Heart right ventricle (tissue), 16 donors: ENCODE results near the gene BMPER. TPM values are rescaled to one million over a fixed set of nuclear protein-coding genes. Genes with fewer than 3 reads are reported as not detected.

Source experiments
- ATAC-seq, 8 donors: fragments of 200-7000 bp; cut with Tn5 transposase; one replicate each; pipeline ENCODE4 v1.9.1; 2020; ENCODE audit warnings: mild to moderate bottlenecking in 8 of 8, moderate library complexity in 8 of 8, moderate number of reproducible peaks in 1 of 8
- DNase-seq, 2 donors: peaks; one replicate each; pipeline ENCODE4 v3.0.0-alpha.2; 2020
- H3K27ac ChIP-seq, 10 donors: fragments of 200-600 bp; sonication (generic) in 2 of 10; one replicate each; pipeline versions ENCODE4 v1.5.0 to v1.8.0; 2020 to 2022; ENCODE audit warnings: mild to moderate bottlenecking in 3 of 10
- H3K27me3 ChIP-seq, 7 donors: fragments of 200-600 bp; one replicate each; pipeline ENCODE4 v1.8.0; 2021 to 2022; ENCODE audit warnings: mild to moderate bottlenecking in 2 of 7
- H3K36me3 ChIP-seq, 9 donors: fragments of 200-600 bp; sonication (generic) in 1 of 9; one replicate each; pipeline versions ENCODE4 v1.5.0 to v1.8.0; 2020 to 2022; ENCODE audit warnings: mild to moderate bottlenecking in 2 of 9
- H3K4me1 ChIP-seq, 9 donors: fragments of 200-600 bp; sonication (generic) in 1 of 9; one replicate each; pipeline versions ENCODE4 v1.5.0 to v1.8.0; 2020 to 2022; ENCODE audit warnings: mild to moderate bottlenecking in 4 of 9
- H3K4me3 ChIP-seq, 10 donors: fragments of 200-600 bp; sonication (generic) in 2 of 10; one replicate each; pipeline versions ENCODE4 v1.5.0 to v1.8.0; 2020 to 2022; ENCODE audit warnings: mild to moderate bottlenecking in 7 of 10, moderate library complexity in 2 of 10
- H3K9me3 ChIP-seq, 11 donors: fragments of 200-600 bp in 10 of 11; sonication (generic) in 2 of 11; one replicate each; pipeline versions ENCODE4 v1.5.0 to v1.8.0; 2013 to 2022; ENCODE audit warnings: mild to moderate bottlenecking in 2 of 11, control low read depth in 1 of 11, moderate library complexity in 1 of 11
- WGBS, 2 donors: extraction: QIAGEN DNeasy Blood & Tissue Kit; methylation state at CpG; one replicate each; pipeline ENCODE4 v1.1.7; 2013; ENCODE audit warnings: inconsistent platforms in 1 of 2; 5-methylcytosine and 5-hydroxymethylcytosine counted together
- intact Hi-C, 10 donors: fragments of 100-400 bp; cut with DNase I; formaldehyde crosslinking; loops; one replicate each; pipeline versions ENCODE4 v1.11.1 to v1.14.2; 2022
- polyA plus RNA-seq, 2 donors: library from polyadenylated mRNA; stranded (reverse); fragments of 200-250 nt; gene quantifications; one replicate each; pipeline ENCODE4 v1.2.3, GENCODE V29; 2013
- total RNA-seq, 10 donors: library from RNA; stranded (reverse); fragmentation: NEBNext Ultra II Directional in 3 of 10; extraction: Animal tissue kit (Norgen Biotek cat#: 25700) in 3 of 10; gene quantifications; one replicate each; pipeline versions ENCODE4 v1.2.1 to v1.2.4, GENCODE V29; 2021 to 2023
- TF ChIP-seq, protein P1 (sequence below), 9 donors: fragments of 200-600 bp; sonication (generic) in 2 of 9; IDR thresholded peaks; one replicate each; pipeline versions ENCODE4 v1.5.0 to v1.8.0; 2021 to 2022; ENCODE audit warnings: antibody characterized with exemption in 9 of 9, mild to moderate bottlenecking in 5 of 9, moderate library complexity in 1 of 9
- donor health status: Arrhythmogenic right ventricular cardiomyopathy.
- donor health status: ischemic (EF 13 %, LVEDD 7.1; RV severe dilation, severe dysfunction).
- donor health status: healthy with polysubstance abuse.
- donor health status: DM: no; HTN: yes; CAD: no.
- donor health status: DM: no; HTN: no; CAD: no.
- donor health status: ischemic (EF 25% LVEDD 6.9; RV normal size, moderate dysfunction).
- donor health status: ischemic (EF 25% LVEDD 5.7; RV mildly dilated, moderate dysfunction).
- donor health status: healthy.
- donor health status: DM: yes; HTN: yes; CAD: no.
- donor health status: Ischemic cardiomyopathy.
- donor health status: ischemic (EF 35%, LVEDD 5.7; RV mildly dilated, moderate dysfunction).
- donor health status: nonischemic (EF 11% LVEDD 7.7; RV severe dilation, severe dysfunction).
- donor health status: DM: yes; HTN: yes; CAD: no.
- donor health status: PGD.
- donor health status: ischemic (EF 29% LVEDD 5.4; RV normal size, mild dysfunction).
- donor health status: nonischemic (EF 23%, LVEDD 6.1; RV moderate dilation, normal function).

BMPER gene
- total and polyA plus RNA-seq, 12 donors: 0.70 to 3.9 (median 1.5) TPM

DNA sequence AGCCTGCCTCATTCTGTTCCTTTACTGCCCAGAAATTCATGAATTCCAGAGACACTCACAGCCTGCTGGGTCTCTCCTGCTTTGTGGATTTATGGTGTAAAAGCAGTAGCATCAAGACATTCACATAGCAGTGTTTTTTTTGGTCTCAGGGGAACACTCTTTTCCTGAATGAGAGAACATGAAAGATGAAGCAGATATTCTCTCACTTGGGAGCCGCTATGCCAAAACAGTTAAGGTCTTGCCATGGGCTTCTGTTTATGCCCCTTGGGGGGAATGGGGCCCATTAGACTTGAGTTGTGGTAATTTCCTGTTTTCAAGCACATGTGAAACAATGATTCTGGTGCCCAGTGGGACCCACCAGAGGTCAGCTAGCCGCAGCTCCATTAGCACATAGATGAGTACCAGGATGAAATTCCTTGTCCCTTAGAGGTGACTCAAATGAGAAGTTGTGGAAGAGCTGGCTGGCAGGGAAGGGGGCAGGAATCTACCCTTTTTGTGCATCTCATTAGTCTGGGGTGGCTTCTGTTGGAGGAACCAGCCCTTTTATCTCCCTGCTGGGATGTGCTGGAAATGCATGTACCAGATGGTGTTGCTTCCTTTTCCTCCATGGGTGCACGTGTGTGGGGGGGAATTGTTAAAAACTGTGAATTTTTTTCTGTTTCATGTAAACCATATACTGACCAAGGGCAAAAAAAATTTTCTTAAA is 13.3 kb downstream of the BMPER start:
- Histone ChIP-seq H3K4me3 (no peak overlapping the region), H3K27ac (no peak overlapping the region), H3K9me3 (no peaks in the 10 kb centered on the region), H3K27me3 (peaks cover 0 to 13% (median 0%) of the 10 kb centered on the region in 7 donors), H3K4me1 (peaks cover 0 to 8% (median 5%) of the 10 kb centered on the region in 9 donors), H3K36me3 (no peaks in the 10 kb centered on the region)
- TF ChIP-seq, protein P1, sequence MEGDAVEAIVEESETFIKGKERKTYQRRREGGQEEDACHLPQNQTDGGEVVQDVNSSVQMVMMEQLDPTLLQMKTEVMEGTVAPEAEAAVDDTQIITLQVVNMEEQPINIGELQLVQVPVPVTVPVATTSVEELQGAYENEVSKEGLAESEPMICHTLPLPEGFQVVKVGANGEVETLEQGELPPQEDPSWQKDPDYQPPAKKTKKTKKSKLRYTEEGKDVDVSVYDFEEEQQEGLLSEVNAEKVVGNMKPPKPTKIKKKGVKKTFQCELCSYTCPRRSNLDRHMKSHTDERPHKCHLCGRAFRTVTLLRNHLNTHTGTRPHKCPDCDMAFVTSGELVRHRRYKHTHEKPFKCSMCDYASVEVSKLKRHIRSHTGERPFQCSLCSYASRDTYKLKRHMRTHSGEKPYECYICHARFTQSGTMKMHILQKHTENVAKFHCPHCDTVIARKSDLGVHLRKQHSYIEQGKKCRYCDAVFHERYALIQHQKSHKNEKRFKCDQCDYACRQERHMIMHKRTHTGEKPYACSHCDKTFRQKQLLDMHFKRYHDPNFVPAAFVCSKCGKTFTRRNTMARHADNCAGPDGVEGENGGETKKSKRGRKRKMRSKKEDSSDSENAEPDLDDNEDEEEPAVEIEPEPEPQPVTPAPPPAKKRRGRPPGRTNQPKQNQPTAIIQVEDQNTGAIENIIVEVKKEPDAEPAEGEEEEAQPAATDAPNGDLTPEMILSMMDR (IDR thresholded peaks at IDR 0.05): no peak
- DNase-seq: no peak
- 45 to 63% methylated on average over 3 of the region's 3 CpGs for WGBS, 2 donors
- no peak for ATAC-seq
- intact Hi-C loops: no loop called here

DNA sequence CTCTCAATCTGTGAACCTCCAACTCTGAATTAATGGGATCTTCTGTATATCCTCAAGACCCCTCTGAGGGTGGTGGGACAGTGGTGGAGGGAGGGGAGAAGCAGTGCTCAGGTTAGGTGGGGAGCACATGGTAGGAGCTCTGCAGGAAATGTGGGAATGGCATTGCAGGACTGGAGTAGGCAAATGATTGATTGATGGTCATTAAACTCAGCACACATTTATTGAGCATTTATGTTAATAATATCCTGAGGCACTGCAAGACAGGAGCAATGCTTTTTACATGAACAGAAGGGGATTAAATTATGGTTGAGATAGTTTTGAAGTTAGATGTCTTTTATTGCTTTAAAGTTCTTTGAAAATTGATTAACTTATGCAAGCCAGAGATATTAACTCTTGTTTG is 14.1 kb downstream of the BMPER start:
- intact Hi-C loops: no loop called here
- Histone ChIP-seq H3K36me3 (no peaks in the 10 kb centered on the region), H3K27me3 (peaks cover 0 to 20% (median 0%) of the 10 kb centered on the region in 7 donors), H3K4me1 (peaks cover 0 to 8% (median 5%) of the 10 kb centered on the region in 9 donors), H3K9me3 (no peaks in the 10 kb centered on the region), H3K27ac (no peak overlapping the region), H3K4me3 (no peak overlapping the region)
- DNase-seq: no peak
- TF ChIP-seq, protein P1 (IDR thresholded peaks at IDR 0.05): no peak
- ATAC-seq: no peak

DNA sequence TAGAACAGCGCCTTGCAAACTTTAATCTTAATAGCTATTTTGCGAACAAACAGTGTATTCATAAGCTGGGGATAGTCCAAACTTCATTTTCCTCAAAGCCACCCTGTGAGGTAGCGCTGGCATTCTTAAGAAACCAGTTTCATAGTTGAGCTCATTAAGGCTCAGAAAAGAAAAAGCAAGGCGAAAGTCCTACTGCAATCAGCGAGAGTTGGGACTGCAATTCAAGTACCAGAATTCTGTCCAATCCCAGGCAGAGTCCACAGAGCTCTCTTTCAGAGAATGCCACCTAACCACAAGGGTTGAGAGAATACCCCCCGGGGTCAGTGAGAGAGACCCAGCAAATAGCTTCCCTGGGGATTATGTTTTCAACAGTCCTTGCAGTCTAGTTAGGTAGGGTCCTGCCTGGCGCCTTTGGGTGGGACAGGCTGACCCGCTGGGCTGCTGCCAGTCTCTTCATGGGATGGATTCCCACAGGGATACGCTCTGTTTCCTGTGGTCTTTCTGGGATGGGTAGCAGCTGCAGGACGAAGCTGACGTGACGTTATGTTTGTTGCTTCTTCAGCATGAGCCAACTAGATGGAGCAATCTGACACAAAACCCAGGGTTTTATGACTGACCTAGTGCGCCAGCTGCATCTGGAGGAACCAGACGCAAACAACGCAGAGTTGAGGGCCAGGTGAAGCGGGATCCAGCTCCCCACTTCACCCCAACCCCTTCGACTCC is 16.0 kb downstream of the BMPER start:
- ATAC-seq (peak; percentile 39 to 82 (median 70)), DNase-seq (peak; percentile 37 to 55)
- H3K36me3 ChIP-seq: no peaks in the 10 kb centered on the region
- no peak overlapping the region for H3K4me3 ChIP-seq
- peaks cover 0 to 8% (median 5%) of the 10 kb centered on the region in 9 donors for H3K4me1 ChIP-seq
- no peaks in the 10 kb centered on the region for H3K9me3 ChIP-seq
- TF ChIP-seq, protein P1 (IDR thresholded peaks at IDR 0.05): no peak
- 72 to 77% methylated on average over 17 of the region's 17 CpGs for WGBS, 2 donors
- intact Hi-C loops: loop anchor here in 1 of 10 donors (10.0 kb wide), 1 partner anchor 167 kb away; no protein-coding TSS in a partner anchor
- H3K27me3 ChIP-seq: peaks cover 0 to 23% (median 0%) of the 10 kb centered on the region in 7 donors
- peak overlapping the region in 1 of 10 donors; percentile 51 for H3K27ac ChIP-seq

DNA sequence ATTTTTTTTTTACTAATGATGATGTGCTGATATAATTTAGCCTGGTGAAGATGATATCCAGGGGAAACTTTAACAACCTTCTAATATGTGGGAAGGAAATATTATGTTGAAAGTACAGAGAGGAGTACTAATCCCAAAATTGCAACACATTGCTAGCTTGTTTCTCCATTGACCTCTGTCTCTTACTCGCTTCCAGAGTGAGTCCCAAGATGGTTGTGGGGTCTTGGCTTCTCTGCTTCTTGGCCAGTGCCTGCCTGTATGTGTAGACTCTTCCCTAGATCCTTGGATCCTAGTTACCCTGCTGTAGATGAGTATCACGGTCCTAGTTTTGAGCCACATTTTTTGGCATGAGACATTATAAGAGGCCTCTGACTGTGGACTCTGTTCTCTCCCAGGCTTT is 17.5 kb downstream of the BMPER start:
- Histone ChIP-seq H3K4me3 (no peak overlapping the region), H3K27me3 (peaks cover 0 to 28% (median 0%) of the 10 kb centered on the region in 7 donors), H3K36me3 (no peaks in the 10 kb centered on the region), H3K27ac (peak overlapping the region in 2 of 10 donors; percentile 7 to 51), H3K9me3 (no peaks in the 10 kb centered on the region), H3K4me1 (peaks cover 0 to 8% (median 5%) of the 10 kb centered on the region in 9 donors)
- no peak for DNase-seq
- TF ChIP-seq, protein P1 (IDR thresholded peaks at IDR 0.05): no peak
- 82 to 86% methylated on average over 2 of the region's 2 CpGs for WGBS, 2 donors
- ATAC-seq: peak in 6 of 8 donors; percentile 29 to 83 (median 46)
- intact Hi-C loops: loop anchor here in 1 of 10 donors (10.0 kb wide), 1 partner anchor 168 kb away; no protein-coding TSS in a partner anchor
